HG02852 (cell line): ENCODE results near the gene CUBN.
"Not testable (repeated sequence)": the region's sequence is repeated elsewhere in the genome, so short reads cannot be mapped to it uniquely, and the experiment has no call there.

Experiments used
- ATAC-seq: cut with Tn5 transposase; IDR thresholded peaks from one replicate; pipeline ENCODE4 v1.9.1; 2021; ENCODE audit warnings: mild to moderate bottlenecking, moderate library complexity; ENCODE audit not compliant: unreplicated experiment

Gene CUBN

DNA sequence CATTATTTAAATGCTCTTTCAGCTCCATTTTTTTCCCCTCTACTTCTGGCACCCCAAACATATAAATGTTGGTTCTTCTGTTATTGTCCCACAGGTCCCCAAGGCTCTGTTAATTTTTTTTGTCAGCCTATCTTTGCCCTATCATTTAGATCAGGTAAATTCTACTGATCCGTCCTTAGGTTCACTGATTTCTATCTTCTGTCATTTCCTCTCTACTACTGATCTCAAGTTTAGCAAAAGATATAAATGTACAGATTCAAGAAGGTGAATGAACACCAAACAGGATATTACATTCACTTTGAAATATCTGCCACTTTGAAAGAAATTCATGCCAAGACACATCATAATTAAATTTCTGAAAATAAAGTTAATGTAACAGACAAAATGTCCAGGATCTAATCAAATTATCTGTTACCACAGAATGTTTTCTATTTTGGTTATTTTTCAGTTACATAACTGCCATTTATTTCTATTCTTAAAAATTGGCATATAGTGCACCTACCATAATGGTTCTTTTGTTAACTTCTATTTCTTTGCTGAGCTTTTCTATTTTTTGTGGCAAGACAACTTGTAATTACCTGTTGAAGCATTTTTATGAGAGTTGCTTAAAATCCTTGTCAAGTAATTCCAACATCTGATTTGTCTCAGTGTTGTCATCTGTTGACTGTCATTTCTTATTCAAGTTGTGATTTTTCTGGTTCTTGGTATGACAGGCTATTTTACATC lies 12.1 kb upstream of the CUBN start:
- no peak for ATAC-seq

DNA sequence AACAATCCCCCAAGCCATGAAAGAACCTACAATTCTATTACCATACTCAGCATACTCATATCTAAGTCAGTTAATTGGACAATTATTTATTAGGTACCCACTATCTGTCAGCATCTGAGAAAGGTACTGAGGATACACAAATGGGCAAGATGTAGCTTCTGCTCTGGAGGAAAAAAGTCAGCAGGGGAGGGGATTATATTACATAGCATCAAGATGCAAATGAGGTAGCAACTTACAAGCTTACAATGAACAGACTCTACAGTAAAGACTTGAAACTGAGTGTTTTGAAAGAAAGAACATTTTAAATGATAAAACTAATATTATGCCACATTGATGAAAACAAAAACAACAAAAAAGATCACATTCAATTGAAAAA lies 10.8 kb upstream of the CUBN start:
- no peak for ATAC-seq

DNA sequence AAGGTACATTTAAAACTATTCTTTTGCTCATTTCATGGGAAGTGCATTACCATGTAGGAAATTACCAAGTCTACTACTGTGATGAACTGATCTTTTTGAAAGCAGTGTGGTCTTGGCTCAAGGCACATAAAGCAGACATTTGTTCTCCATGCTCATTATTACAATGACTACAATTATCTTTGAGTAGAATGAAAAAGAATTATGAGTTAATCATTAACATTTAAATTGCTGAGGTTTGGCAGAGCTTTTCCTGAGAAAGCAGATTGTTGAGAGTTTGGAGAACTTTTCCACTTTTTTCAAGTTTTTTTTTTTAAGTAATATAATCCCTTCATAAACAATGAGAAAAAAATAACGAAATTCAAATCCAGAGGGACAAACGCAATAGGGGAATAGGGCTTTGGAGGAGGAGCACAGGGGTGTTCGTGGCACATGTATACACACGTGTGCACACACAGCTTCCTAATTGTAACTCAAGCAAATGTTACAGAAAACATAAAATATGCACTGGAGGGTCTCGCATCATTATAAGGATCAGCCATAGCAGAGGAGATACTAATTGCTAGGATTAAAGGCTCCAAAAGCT lies 8.9 kb upstream of the CUBN start:
- ATAC-seq: no peak

DNA sequence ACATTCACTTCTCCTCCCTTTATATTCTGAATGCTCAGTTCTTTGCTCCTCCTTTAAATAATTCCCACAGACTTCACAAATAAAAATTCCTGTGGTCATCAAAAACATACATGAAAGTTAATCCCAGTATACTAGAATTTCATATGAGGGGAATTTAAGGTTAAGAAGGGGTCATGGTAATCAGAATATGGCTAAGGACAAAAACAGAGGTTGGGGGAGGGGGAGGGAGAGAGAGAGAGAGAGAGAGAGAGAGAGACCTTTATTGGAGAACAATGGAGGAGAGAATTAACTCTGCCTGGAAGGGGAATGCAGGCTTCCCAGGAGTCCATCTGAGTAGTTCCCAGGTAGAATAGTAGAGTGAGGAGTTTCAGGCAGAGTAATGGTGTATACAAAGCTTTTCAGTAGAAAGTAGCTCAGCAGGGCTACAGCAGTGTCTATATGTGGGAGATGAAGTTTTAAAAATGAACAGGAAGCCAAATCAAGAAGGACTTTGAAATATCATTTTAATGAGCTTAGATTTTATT lies 5.2 kb upstream of the CUBN start:
- ATAC-seq: no peak

DNA sequence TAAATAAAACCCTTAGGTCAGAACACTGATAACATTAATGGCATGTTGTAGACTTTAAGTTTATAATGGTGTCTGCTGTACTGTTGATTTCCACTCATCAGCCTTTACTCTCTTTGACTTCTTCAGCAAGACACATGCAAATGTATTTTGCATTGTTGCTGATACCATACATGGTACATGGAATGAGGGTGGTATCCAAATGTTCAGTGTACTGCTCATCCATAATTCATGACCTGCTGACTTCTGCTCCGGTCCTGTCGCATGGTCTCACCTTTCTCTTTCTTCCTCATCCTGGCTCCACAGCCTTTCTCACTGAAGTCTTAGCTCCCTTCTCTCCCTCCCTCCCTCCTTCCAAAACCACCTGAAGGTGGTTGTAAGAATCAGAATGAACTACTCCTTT lies 4.7 kb upstream of the CUBN start:
- ATAC-seq: no peak

DNA sequence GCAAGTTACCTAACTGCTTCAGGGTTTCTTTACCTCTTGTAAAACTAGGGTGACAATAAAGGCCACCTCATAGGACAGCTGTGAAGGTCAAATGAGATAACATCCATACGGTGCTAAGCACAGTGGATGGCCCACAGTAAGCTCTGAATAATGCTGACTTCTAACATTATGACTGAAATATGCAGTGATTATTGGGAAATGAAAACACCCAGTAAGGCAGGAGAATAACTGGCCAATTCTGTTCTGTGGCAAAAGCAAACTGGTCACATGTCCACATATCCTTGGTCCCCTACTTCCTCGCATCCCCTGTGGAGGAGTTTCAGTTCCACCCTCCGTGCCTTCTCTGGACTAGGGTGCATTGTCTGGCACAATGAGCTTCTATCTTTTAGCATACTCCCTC lies 1.4 kb downstream of the CUBN start:
- ATAC-seq: no peak

DNA sequence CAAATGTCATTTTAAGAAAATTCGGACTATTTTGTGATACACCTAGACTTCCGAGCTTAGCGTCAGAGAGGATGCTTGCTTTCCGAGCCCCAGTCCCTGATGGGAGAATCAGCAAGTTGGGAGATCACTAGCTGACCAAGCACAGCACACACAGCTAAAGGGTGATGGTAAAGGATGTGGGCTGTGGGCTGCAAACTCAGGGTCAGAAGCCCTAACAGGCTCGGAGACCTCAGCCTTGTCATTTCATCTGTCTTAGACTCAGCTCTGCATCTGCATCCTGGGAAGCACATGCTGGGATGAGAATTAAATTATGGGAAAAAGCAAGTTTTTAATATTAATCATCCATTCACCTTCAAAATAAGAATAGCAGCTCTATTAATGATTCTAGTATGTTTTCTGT lies 3.3 kb downstream of the CUBN start:
- no peak for ATAC-seq

DNA sequence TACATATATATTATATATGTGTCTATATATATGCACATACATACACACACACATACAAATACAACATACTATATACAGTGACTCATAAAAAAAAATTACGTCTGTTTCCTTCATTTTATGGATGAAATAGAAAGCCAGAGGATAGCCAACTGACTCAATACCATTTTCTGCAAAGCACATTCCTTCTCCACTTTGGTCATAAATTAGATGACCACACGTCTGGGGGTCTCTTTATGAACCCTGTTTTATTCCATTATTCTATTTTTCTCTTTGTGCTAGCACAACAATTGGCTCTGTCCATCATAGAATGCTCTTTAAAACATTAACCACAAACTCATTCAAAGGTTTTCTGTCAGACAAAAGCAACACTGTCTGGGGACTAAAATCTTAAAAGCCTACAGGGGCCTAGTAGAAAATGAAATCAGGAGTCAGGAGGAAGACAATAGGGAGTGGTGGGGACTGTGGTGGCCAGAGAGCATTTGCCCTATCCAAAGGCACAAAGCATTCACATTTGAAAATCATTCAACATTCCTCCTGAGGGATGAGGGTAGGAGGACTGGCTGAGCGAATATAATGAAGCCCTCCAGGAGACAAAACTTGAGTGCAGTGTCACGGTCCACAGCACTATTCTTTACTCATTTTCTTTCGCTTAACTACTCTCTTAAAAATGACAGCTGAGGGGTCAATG lies 4.3 kb downstream of the CUBN start:
- no peak for ATAC-seq

DNA sequence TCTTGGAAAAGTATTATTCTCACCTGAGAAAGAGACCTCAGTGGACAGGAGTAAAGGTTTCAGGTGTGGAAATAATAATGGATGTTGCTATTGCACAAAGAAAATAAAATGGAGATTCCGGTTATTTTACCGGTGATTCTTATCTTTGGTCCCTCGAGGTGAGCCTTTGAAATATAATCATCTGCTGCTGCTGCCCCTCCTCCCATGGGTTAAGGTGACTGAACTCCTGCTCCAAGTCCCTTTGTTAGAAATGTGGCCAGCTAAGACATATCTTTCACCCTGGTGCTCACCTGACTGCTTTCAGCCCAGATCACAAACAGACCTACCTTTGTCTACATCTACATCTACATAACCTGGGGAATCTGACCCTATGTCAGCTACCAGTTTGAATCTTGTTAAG lies 5.7 kb downstream of the CUBN start:
- ATAC-seq: no peak

DNA sequence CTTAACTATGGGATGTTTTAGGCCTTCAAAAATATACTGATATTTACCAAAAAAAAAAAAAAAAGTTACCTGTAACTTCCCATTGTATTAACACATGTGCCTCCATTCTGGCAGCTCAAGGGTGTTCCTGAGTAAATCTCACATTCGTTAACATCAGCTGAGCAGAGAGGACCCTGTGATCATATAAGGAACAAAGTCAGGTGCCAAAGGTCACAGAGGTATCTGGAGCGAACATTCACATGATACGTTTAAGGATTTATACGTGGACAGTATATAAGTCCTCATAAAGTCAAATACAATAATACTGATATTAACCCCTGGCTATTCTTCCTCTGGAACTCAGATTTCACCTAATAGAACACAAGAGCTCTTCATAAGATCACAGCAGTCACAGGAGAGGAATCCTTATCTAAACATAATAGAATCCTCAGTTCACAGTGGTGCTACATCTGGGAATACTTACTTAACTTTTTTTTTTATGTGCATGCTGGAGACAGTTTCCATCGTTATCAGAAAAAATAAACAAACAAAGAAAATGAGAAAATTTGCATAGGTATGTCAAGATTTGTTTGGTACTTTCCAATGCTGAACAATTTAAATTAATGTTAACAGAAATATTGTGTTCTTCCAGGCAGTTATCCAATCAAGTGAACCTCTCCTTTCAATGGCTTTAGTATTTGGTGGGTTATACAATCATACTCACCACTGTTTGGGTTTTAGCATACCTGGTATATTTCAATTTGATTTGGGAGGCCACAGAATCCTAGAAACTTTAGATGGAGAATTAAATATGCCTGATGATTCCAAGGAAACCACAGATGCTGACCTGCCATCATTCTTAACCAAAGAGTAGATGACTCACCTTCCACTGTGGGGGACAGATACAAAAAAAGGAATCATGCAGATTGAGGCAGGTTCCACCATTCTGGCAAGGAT lies 6.6 kb downstream of the CUBN start:
- no peak for ATAC-seq

DNA sequence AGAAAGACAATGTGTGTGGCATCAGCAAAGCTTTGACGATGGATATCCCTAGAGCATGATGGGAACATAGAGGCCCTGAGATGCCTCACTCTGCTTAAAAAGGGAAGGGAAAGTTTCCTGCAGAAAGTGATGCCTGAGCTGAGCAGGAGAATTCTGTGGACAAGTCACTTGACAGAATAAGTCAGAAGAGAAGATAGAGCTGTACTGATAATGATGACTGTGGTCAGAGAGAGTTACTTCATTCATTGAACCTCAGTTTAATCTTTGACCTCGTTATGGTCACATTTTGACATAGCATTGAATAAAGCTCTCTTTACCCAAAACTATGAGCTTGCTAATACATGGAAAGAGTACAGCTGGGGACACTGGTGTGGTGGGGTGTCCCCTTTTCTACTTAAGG lies 7.6 kb downstream of the CUBN start:
- no peak for ATAC-seq

DNA sequence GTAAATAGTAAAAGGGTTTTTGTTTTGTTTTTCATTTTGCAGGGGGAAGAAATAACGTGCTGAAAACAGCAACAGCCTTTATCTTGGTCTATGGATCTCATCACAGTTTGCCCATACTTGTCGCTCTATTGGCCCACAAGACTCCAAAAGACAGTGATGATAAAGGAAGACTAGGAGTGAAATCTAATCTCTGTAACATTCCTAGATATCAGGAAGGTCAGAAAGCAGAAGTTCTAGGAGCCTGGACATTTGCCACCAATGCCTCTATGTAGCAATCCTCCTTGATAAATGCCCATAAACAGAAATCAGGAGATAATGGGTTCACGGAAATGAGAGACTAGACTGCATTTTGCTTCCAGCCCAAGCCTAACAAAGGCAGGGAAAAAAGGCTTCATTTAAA lies 8.9 kb downstream of the CUBN start:
- no peak for ATAC-seq

DNA sequence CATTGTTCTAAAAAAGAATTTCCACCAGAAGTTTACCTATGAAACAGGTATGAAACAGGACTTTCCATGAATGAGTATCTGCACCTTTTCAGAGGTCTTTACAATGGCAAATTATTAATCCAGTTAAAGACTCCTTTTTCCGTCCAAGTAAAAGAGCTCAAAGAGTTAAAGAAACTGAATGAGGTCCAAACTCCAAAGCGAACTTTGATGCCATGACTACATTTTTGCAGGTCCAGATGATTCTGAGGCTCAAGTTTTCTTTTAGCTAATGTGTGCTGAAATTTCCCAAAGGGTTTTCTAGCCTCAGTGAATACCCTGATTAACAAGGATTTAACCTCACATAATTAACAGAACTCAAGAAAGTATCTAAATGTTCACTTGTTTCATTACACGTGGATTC lies 9.8 kb downstream of the CUBN start:
- no peak for ATAC-seq

DNA sequence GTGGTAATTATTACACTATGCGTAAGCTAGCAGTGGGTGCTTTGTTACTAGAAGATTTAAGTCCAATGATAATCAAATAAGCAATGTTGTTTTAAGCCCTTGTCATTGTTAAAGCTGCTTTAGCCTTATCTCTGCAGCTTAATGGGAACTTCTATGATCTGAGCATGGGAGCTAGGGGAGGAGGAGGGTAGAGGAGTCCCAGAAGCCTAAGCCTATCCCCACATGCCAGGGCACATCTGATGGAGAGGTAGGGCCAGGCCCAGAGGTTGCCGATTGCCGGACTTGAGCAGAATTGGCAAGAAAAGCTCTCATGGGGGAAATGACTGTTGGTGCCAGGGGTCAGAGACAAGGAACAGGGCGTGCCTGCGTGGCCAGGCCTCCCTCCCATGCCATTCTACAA lies 13.4 kb downstream of the CUBN start:
- no peak for ATAC-seq

DNA sequence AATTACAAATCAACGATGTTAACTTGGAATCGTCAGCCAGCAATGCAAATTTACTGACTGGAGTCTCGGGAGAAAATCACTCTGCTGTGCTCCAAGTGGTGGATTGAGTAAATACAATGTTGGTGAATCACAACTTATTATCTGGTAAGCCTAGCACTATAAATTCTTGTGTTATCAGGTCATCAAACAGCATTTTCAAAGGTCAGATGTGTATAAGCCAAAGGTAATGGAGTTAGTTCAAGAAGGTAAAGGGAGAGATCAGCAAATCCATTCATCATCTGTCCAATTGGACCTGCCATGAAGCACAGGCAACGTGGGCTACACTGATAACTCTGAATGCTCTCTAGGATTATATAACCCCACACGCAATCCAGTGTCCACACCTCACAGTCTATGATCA lies 13.9 kb downstream of the CUBN start:
- no peak for ATAC-seq

DNA sequence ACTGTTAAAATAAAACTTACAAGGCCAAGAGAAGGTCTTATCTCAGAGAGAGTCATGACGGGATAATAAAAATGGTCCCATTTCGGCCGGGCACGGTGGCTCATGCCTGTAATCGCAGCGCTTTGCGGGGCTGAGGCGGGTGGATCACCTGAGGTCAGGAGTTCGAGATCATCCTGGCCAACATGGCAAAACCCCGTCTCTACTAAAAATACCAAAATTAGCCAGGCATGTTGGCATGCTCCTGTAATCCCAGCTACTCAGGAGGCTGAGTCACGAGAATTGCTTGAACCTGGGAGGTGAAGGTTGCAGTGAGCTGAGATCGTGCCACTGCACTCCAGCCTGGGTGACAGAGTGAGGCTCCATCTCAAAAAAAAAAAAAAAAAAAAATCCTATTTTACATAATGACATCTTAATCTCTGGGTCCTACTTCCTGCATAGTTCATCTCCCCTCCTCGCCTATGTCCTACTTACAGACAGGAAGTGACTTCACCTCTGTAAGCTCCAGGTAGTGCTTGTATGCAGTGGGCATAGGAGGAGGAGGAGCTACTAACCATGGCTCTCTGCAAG lies 14.7 kb downstream of the CUBN start:
- not testable (repeated sequence) for ATAC-seq

DNA sequence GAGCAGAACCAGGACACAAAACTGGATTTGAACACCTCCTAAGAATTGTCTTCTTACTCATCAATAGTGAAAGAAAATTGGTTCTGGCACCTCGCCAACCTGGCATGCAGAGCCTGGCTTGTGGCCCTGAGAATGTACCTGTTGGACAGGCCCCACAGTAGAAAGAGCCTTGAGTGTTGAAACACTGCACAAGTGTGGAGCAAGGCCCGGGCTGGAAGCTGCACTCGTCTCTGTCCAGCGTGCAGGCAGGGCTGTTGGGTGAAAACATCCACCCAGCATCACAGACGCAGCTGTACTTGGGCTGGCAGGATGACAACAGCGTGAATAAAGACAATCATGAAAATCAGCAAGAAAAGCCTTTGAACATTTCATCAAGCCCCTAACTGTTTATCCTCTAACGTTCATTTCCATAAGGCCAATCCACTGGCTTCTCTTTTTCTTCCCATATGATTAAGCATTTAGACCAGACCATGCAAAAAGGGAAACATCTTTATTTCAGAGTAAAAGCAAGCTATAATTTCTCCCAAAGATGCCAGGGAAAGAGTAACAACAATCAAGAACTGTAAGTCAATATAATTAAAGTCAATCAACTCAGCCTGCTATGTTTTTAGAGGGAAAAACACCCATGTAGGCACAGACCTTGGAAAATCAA lies 15.6 kb downstream of the CUBN start:
- ATAC-seq: no peak

DNA sequence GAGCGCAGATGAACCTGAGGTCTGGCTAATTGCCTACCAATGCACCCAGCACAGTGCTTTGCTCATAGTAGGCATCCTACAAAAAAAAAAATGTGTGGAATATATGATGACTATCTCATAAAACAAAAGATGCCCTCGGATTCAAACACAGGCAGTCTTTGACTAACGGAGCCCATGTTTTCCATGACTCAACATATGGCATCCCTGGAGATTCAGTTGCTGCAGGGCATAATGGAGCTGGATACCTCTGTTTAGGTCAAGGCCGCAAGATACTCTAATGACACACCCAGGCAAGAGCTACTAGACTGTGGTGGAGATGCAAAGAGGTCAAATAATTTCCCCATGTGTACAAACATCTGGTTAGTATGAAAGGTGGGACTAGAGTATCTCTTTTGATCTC lies 16.3 kb downstream of the CUBN start:
- ATAC-seq: no peak

DNA sequence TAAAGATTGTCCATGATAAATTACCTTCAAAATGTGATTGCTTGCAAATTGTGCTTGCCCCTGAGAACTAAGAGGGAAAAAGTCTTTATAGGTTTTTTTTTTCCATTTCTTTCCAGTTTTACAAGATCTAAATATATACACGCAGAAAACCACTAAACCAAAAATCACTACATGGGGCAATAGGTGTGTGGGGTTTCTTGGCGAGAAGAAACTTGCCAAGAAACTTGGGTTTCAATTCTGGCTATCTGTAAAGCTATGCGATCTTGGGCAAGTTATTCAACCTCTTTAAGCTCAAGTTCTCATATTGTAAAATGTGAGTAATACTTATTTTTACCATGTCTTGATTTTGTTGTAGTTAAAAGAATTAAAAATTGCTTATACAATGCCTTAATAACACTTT lies 17.0 kb downstream of the CUBN start:
- no peak for ATAC-seq

DNA sequence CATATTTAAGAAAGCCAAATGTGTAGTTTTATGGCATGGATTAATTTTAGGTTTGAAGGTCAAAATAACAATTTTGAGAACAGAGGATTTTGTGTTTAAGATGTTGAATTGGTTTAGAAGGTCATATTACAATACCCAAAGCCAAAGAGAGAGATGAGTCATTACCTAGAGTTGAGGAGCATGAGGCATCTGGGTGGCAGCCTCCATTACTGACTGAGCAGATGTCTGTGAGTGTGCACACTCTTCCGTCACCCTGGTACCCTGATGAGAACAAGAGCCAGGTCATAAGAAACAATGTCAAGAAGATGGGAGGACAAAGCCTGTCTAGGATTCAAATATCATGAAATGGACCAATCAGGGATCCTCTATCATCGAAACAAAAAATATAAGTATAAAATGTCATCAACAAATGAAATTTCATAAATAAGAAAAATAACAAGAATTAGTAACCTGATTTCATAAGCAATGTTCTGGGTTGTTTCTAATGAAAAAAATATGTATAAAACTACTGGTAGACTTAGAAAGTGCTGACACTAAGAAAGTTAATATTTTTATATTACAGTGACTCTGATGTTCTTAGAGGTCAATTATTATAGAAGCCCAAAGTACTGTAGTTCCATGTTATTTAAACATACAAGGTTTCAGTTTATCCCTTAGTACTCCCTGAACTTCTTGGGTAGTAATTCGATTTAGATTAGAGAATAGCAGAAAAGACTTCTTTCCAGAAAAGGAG lies 20.0 kb downstream of the CUBN start:
- no peak for ATAC-seq
